Measurements from ENCODE around the gene FOXO1.

FOXO1 gene

GRCh38 chr13:40609972-40610726, 56.3 kb downstream of the FOXO1 start:
- no peak for DNase-seq (ENCODE audit: low read depth, low spot score)

GRCh38 chr13:40608308-40608707, 58.1 kb downstream of the FOXO1 start:
- no peak for DNase-seq (ENCODE audit: low read depth, low spot score)

- no peak for DNase-seq (ENCODE audit: low read depth, low spot score)
Observed at GRCh38 chr13:40605573-40605972, 60.9 kb downstream of the FOXO1 start.

GRCh38 chr13:40604135-40604534, 62.3 kb downstream of the FOXO1 start:
- no peak for DNase-seq (ENCODE audit: low read depth, low spot score)

GRCh38 chr13:40600149-40600751, 66.2 kb downstream of the FOXO1 start:
- no peak for DNase-seq (ENCODE audit: low read depth, low spot score)

GRCh38 chr13:40599747-40600146, 66.7 kb downstream of the FOXO1 start:
- DNase-seq (ENCODE audit: low read depth, low spot score), result no peak

GRCh38 chr13:40599124-40599523, 67.3 kb downstream of the FOXO1 start:
- no peak for DNase-seq (ENCODE audit: low read depth, low spot score)

GRCh38 chr13:40598569-40598968, 67.9 kb downstream of the FOXO1 start:
- DNase-seq (ENCODE audit: low read depth, low spot score), result no peak

- no peak for DNase-seq (ENCODE audit: low read depth, low spot score)
Observed at GRCh38 chr13:40597735-40598365, 68.6 kb downstream of the FOXO1 start.

- DNase-seq (ENCODE audit: low read depth, low spot score), result no peak
Observed at GRCh38 chr13:40596484-40596883, 70.0 kb downstream of the FOXO1 start.

- no peak for DNase-seq (ENCODE audit: low read depth, low spot score)
Observed at GRCh38 chr13:40595693-40596092, 70.7 kb downstream of the FOXO1 start.

GRCh38 chr13:40592035-40592434, 74.4 kb downstream of the FOXO1 start:
- DNase-seq (ENCODE audit: low read depth, low spot score), result no peak

- no peak for DNase-seq (ENCODE audit: low read depth, low spot score)
Observed at GRCh38 chr13:40591091-40591490, 75.3 kb downstream of the FOXO1 start.

- no peak for DNase-seq (ENCODE audit: low read depth, low spot score)
Observed at GRCh38 chr13:40590112-40590862, 76.2 kb downstream of the FOXO1 start.

- DNase-seq (ENCODE audit: low read depth, low spot score), result no peak
Observed at GRCh38 chr13:40589285-40590109, 76.9 kb downstream of the FOXO1 start.

- no peak for DNase-seq (ENCODE audit: low read depth, low spot score)
Observed at GRCh38 chr13:40588101-40588500, 78.3 kb downstream of the FOXO1 start.

GRCh38 chr13:40586886-40587565, 79.4 kb downstream of the FOXO1 start:
- no peak for DNase-seq (ENCODE audit: low read depth, low spot score)

- no peak for DNase-seq (ENCODE audit: low read depth, low spot score)
Observed at GRCh38 chr13:40585911-40586471, 80.5 kb downstream of the FOXO1 start.

- DNase-seq (ENCODE audit: low read depth, low spot score), result no peak
Observed at GRCh38 chr13:40583738-40584137, 82.7 kb downstream of the FOXO1 start.

- no peak for DNase-seq (ENCODE audit: low read depth, low spot score)
Observed at GRCh38 chr13:40582531-40582930, 83.9 kb downstream of the FOXO1 start.

GRCh38 chr13:40581277-40581579, 85.2 kb downstream of the FOXO1 start:
- DNase-seq (ENCODE audit: low read depth, low spot score), result no peak
